Bronchial epithelial cell (primary cell): ENCODE data around the gene GTF2F1. TPM values are rescaled to one million over a fixed set of nuclear protein-coding genes. Genes with fewer than 3 reads are reported as not detected.

Experiments used
- DNase-seq: peaks from one replicate; pipeline ENCODE4 v3.0.0-alpha.2; 2010; ENCODE audit warnings: low read depth
- FAIRE-seq: peaks from 2 replicates; lab custom pipeline; 2011; peaks lifted over from hg19 to GRCh38; lab: Jason Lieb, UNC
- H3K27me3 ChIP-seq: 2 replicates; pipeline ENCODE4 v1.5.1; 2011; ENCODE audit warnings: low read length; ENCODE audit not compliant: control insufficient read depth, insufficient read depth
- H3K36me3 ChIP-seq: 2 replicates; pipeline ENCODE4 v1.5.1; 2011; ENCODE audit warnings: low read length; ENCODE audit not compliant: control insufficient read depth, insufficient read depth
- H3K4me3 ChIP-seq: 2 replicates; pipeline ENCODE4 v1.5.1; 2011; ENCODE audit warnings: mild to moderate bottlenecking, low read depth, low read length, control low read depth
- CTCF ChIP-seq: IDR thresholded peaks from 2 replicates; pipeline ENCODE4 v1.5.1; 2011; ENCODE audit warnings: mild to moderate bottlenecking, moderate library complexity, low read length, control low read depth, inconsistent platforms; ENCODE audit not compliant: insufficient read depth, severe bottlenecking
- total RNA-seq: library from RNA; depleted of rRNA; stranded (reverse); fragments of >200 nt; gene quantifications from 2 replicates; pipeline ENCODE4 v1.2.1, GENCODE V29; 2014

The GTF2F1 gene
- total RNA-seq, 1 donor from 2014 or later = 52.7 TPM

DNA sequence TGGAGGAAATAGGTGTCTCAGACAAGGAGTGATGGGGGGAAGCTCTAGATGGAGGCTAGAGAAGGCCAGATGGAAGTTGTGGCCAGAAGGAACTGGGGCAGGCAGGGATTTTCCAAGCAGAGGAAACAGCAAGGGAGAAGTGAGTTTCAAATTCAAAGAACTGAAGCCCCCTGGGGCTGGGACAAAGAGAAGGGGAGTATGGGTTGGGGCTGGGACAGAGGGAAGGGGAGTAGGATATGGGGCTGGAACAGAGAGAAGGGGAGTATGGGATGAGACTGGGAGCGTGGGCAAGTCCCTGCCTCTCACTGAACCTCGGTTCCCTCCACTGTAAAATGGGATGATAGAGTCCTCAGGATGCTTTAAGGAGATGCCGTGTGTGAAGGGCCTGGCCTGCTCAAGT is 1.9 kb upstream of the GTF2F1 start:
- H3K36me3 ChIP-seq = peaks cover 4% of the 10 kb centered on the region
- no peak for DNase-seq
- no peak for FAIRE-seq
- no peak for TF ChIP-seq CTCF
- H3K27me3 ChIP-seq = no peaks in the 10 kb centered on the region
- no peak overlapping the region for H3K4me3 ChIP-seq

DNA sequence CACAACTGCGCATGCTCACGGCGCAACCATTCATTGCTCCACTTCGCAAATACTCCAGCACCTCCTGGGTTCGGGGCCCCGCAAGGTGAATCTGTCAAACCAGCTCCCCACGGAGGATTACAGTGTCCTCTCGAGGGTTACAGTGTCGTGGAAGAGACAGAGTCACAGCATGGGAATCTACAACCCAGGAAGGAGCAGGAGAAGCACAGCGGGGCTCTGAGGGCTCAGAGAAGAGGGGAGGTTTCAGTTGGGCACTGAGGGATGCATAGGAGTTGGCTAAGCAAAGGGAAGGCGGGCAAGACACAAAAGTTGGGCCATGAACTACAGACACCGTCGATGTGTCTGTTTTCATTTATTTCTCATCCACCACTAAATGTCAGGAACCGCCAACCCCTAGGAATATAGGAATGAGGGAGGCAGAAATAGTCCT is 1.0 kb upstream of the GTF2F1 start:
- peaks cover 8% of the 10 kb centered on the region for H3K36me3 ChIP-seq
- no peak for DNase-seq
- no peaks in the 10 kb centered on the region for H3K27me3 ChIP-seq
- no peak for TF ChIP-seq CTCF
- no peak for FAIRE-seq
- H3K4me3 ChIP-seq = peak overlapping the region; percentile 74

- peaks cover 18% of the 10 kb centered on the region for H3K36me3 ChIP-seq
- TF ChIP-seq CTCF = no peak
- no peaks in the 10 kb centered on the region for H3K27me3 ChIP-seq
- FAIRE-seq (no peak), DNase-seq (no peak)
- H3K4me3 ChIP-seq = peak overlapping the region; percentile 74
Measured at GRCh38 chr19:6392221-6393073, 517 bp downstream of the GTF2F1 start.

DNA sequence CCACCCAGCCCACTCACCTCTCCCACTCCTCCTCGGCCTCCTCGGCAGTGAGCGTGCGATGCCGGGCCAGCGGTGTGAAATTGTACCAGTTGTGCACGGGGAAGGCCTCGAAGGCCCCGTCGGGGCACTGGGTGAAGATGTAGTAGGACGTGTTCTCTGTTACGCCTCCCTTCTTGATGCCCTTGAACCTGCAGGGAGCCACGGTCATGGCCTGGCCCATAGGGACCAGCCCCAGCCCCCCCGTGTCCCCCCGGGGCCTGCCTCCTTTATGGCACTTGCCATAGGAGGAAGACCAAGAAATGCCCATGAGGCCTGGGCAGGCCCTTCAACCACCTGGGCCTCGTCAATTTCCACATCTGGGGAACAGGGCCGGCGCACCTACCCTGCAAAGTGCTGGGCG is 5.6 kb downstream of the GTF2F1 start:
- no peak for TF ChIP-seq CTCF
- FAIRE-seq = no peak
- Histone ChIP-seq H3K4me3 (no peak overlapping the region), H3K27me3 (no peaks in the 10 kb centered on the region), H3K36me3 (peaks cover 38% of the 10 kb centered on the region)
- DNase-seq = no peak

DNA sequence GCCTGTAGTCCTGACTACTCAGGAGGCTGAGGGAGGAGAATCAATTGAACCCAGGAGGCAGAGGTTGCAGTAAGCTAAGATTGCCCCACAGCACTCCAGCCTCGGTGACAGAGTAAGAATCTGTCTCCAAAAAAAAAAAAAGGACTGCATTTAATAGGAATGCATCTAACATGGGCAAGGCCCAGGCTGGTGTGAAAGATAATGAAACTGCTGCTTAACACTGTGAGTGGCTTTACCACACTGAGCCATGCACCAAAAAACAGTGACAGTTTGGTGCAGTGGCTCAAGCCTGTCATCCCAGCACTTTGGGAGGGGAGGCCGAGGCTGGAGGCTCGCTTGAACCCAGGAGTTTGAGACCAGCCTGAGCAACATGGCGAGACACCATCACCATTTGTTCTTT is 8.6 kb downstream of the GTF2F1 start:
- H3K36me3 ChIP-seq = peaks cover 49% of the 10 kb centered on the region
- no peak for TF ChIP-seq CTCF
- no peak for FAIRE-seq
- no peak overlapping the region for H3K4me3 ChIP-seq
- H3K27me3 ChIP-seq = no peaks in the 10 kb centered on the region
- DNase-seq = no peak
